ENCODE measurements around the gene DCBLD1. TPM values are rescaled to one million over a fixed set of nuclear protein-coding genes. Genes with fewer than 3 reads are reported as not detected.

Gene DCBLD1
- total and polyA plus RNA-seq, 9 of the 15 experiments (the other 6 are each of a cell fraction or from before 2014, with no cell fraction given): 0.80 to 8.5 (median 6.8) TPM

GRCh38 chr6:117555262-117555849, 72.9 kb downstream of the DCBLD1 start:
- H3K9me3 ChIP-seq (replicated peaks; ENCODE audit: control insufficient read depth, insufficient read depth, low read depth, low read length): no peaks in the 10 kb centered on the region
- H2AFZ ChIP-seq (ENCODE audit: low read depth, low read length): no peak overlapping the region
- H3K79me2 ChIP-seq (ENCODE audit: control insufficient read depth, insufficient read depth, low read length): no peaks in the 10 kb centered on the region
- TF ChIP-seq ZNF316 (IDR thresholded peaks at IDR 0.05) (peak; percentile 38), CHCHD3 (CRISPR knock-in tag; IDR thresholded peaks at IDR 0.05) (no peak)
- H3K4me1 ChIP-seq (replicated peaks in 1 of 2; ENCODE audit: control insufficient read depth in 2 of 2, insufficient read depth in 2 of 2, low read length in 2 of 2): peaks cover 0 to 10% of the 10 kb centered on the region in 2 experiments; a peak in 2 of 5 replicates
- no peak for FAIRE-seq
- DNase-seq (ENCODE audit: extremely low read depth in 1 of 4, low spot score in 3 of 4): no peak
- POLR2A ChIA-PET: interaction anchor here (1.5 kb wide), 1 partner anchor 105 kb away, joined by 3 read pairs; no protein-coding TSS in a partner anchor
- H4K20me1 ChIP-seq (replicated peaks; ENCODE audit: control insufficient read depth, insufficient read depth, low read length): no peaks in the 10 kb centered on the region
- no peaks in the 10 kb centered on the region for H3K9me1 ChIP-seq (ENCODE audit: control insufficient read depth, insufficient read depth, low read length)
- in situ Hi-C loops (cut with MboI) (loop anchor here (10.0 kb wide), 1 partner anchor 101 kb away; no protein-coding TSS in a partner anchor), intact Hi-C loops (cut with micrococcal nuclease) (loop anchor here (1.0 to 5.0 kb wide), 2 partner anchors 105 to 208 kb away; no protein-coding TSS in a partner anchor)
- no peak overlapping the region for H3K4me3 ChIP-seq
- ATAC-seq: no peak
- CTCF ChIA-PET (ENCODE audit: low intra/inter-chr PET ratio): interaction anchor here (1.5 to 2.6 kb wide), 3 partner anchors 77 to 209 kb away, joined by 8 to 15 read pairs (median 11); no protein-coding TSS in a partner anchor
- H3K9ac ChIP-seq (ENCODE audit: insufficient read depth in 1 of 2, low read depth in 2 of 2, low read length in 2 of 2): no peak overlapping the region
- H3K4me2 ChIP-seq (ENCODE audit: insufficient read depth, low read length): no peak overlapping the region
- no peak overlapping the region for H3K27ac ChIP-seq (ENCODE audit: extremely low read depth, low read depth, low read length)
- 13% methylated on average over 3 of the region's 3 CpGs for whole genome bisulfite sequencing (ENCODE audit: insufficient coverage, low coverage, missing lambda C conversion rate)
- H3K36me3 ChIP-seq (ENCODE audit: control insufficient read depth, insufficient read depth, low read length): peaks cover 4% of the 10 kb centered on the region; the same call in 1 of the 3 replicates
- no TSS peak for BruUV-seq (replicated peaks)
- H3K27me3 ChIP-seq (ENCODE audit: control insufficient read depth in 2 of 2, insufficient read depth in 2 of 2, low read length in 2 of 2): no peaks in the 10 kb centered on the region

GRCh38 chr6:117555882-117556498, 73.5 kb downstream of the DCBLD1 start:
- Histone ChIP-seq H3K36me3 (ENCODE audit: control insufficient read depth, insufficient read depth, low read length) (peaks cover 10% of the 10 kb centered on the region; the same call in 1 of the 3 replicates), H3K27ac (ENCODE audit: extremely low read depth, low read depth, low read length) (no peak overlapping the region), H2AFZ (ENCODE audit: low read depth, low read length) (no peak overlapping the region), H3K4me2 (ENCODE audit: insufficient read depth, low read length) (no peak overlapping the region), H3K9me3 (replicated peaks; ENCODE audit: control insufficient read depth, insufficient read depth, low read depth, low read length) (no peaks in the 10 kb centered on the region), H3K4me3 (no peak overlapping the region), H3K9ac (ENCODE audit: insufficient read depth in 1 of 2, low read depth in 2 of 2, low read length in 2 of 2) (no peak overlapping the region), H4K20me1 (replicated peaks; ENCODE audit: control insufficient read depth, insufficient read depth, low read length) (no peaks in the 10 kb centered on the region), H3K4me1 (replicated peaks in 1 of 2; ENCODE audit: control insufficient read depth in 2 of 2, insufficient read depth in 2 of 2, low read length in 2 of 2) (peaks cover 0 to 8% of the 10 kb centered on the region in 2 experiments; a peak in 3 of 5 replicates), H3K27me3 (ENCODE audit: control insufficient read depth in 2 of 2, insufficient read depth in 2 of 2, low read length in 2 of 2) (no peaks in the 10 kb centered on the region), H3K79me2 (ENCODE audit: control insufficient read depth, insufficient read depth, low read length) (no peaks in the 10 kb centered on the region), H3K9me1 (ENCODE audit: control insufficient read depth, insufficient read depth, low read length) (no peaks in the 10 kb centered on the region)
- CTCF ChIA-PET (ENCODE audit: low intra/inter-chr PET ratio): interaction anchor here (0.6 to 2.6 kb wide), 4 partner anchors 41 to 210 kb away, joined by 5 to 15 read pairs (median 10); no protein-coding TSS in a partner anchor
- WGBS (ENCODE audit: insufficient coverage, low coverage, missing lambda C conversion rate): 18% methylated on average over 5 of the region's 5 CpGs
- BruUV-seq (replicated peaks): no TSS peak
- POLR2A ChIA-PET: interaction anchor here (1.5 kb wide), 1 partner anchor 106 kb away, joined by 3 read pairs; no protein-coding TSS in a partner anchor
- DNase-seq (ENCODE audit: extremely low read depth in 1 of 4, low spot score in 3 of 4) (peak in 3 of 4 experiments; percentile 30 to 51 (median 33)), ATAC-seq (peak; percentile 45), FAIRE-seq (no peak)
- in situ Hi-C loops (cut with MboI) (loop anchor here (10.0 kb wide), 1 partner anchor 101 kb away; no protein-coding TSS in a partner anchor), intact Hi-C loops (cut with micrococcal nuclease) (loop anchor here (1.0 to 5.0 kb wide), 4 partner anchors 74 to 209 kb away; partner anchors contain the start of gene DCBLD1)
- no peak for TF ChIP-seq LEF1 (IDR thresholded peaks at IDR 0.05)
- no peak for TF ChIP-seq KAT2B (IDR thresholded peaks at IDR 0.05; ENCODE audit: low read depth, low read length)
- TF ChIP-seq MCM7 (IDR thresholded peaks at IDR 0.05): no peak
- peak; percentile 50 to 81 (median 55); a peak in 5 of 6 replicates for TF ChIP-seq CTCF (IDR thresholded peaks at IDR 0.05 in 2 of 3, conservative IDR thresholded peaks at IDR 0.05 in 1 of 3; ENCODE audit: insufficient read depth in 2 of 3, low read depth in 1 of 3, low read length in 3 of 3)
- TF ChIP-seq ZNF511 (CRISPR knock-in tag; IDR thresholded peaks at IDR 0.05): no peak
- no peak for TF ChIP-seq MAZ (CRISPR knock-in tag; conservative IDR thresholded peaks at IDR 0.05 in 1 of 2, IDR thresholded peaks at IDR 0.05 in 1 of 2)
- TF ChIP-seq MTA1 (IDR thresholded peaks at IDR 0.05; ENCODE audit: borderline replicate concordance): no peak
